ENCODE measurements around the gene GNAS-AS1. TPM values are rescaled to one million over a fixed set of nuclear protein-coding genes. Genes with fewer than 3 reads are reported as not detected.

Gene GNAS-AS1
- total RNA-seq, 4 donors from 2014 or later: 0.19 TPM; not detected in 3

DNA sequence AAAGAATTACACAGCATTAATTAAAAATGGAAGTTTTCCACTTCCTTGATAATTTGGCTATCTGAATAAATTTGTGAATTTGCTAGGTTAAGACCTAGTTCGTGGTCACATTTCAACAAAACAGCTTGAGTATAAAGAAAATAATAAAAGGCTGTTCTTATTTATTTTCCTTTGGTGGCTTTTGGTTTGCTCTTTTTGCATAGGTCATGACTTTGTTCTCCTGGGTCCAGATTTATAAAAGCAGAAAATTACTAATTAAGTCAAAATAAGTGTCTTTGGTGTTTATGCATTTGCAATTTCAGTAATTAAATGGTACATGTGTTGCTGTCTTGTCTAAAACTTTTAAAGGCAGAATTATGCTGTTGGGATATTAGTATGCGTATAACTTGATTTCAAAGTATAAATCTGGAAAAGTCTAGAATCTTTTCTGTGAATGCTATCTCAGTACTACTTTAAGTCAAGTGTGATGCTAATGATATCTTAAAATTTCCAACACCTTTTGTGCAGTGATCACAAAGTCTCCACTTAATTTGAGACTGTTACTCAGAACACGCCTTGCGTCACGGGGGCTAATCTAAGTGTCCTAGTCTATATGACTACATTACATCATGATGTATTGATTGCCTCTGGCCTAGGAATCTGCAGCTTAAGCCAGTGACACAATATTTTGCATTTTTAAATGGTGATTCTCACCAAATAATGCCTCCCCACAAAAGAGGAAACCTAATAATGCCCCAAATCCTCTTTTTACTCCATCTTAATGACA is 42.8 kb upstream of the GNAS-AS1 start:
- ATAC-seq: no peak
- 24 to 36% methylated on average over 5 of the region's 5 CpGs for WGBS, 2 donors (ENCODE audit: low coverage in 1 of 2)
- no peaks in the 10 kb centered on the region for H3K36me3 ChIP-seq

DNA sequence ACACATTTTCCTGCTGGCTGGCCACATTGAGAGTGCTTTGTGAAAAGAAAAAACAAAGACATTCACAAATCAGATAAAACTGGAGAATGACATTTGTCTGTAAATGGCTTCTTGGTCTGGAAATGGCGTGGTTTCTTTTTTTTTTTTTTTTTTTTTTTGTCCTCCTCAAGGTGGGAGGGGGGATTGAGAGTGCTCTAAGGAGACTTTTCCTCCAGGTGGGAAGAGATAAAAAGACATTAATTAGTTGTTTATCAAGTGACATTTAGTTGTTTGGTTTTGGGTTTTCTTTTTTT is 42.2 kb upstream of the GNAS-AS1 start:
- peaks cover 9 to 65% (median 47%) of the 10 kb centered on the region in 3 donors for H3K4me1 ChIP-seq
- ATAC-seq: no peak
- TF ChIP-seq POLR2A (IDR thresholded peaks at IDR 0.05) (no peak), POLR2AphosphoS5 (IDR thresholded peaks at IDR 0.05) (no peak), EP300 (IDR thresholded peaks at IDR 0.05) (no peak)
- TF ChIP-seq, protein P1, sequence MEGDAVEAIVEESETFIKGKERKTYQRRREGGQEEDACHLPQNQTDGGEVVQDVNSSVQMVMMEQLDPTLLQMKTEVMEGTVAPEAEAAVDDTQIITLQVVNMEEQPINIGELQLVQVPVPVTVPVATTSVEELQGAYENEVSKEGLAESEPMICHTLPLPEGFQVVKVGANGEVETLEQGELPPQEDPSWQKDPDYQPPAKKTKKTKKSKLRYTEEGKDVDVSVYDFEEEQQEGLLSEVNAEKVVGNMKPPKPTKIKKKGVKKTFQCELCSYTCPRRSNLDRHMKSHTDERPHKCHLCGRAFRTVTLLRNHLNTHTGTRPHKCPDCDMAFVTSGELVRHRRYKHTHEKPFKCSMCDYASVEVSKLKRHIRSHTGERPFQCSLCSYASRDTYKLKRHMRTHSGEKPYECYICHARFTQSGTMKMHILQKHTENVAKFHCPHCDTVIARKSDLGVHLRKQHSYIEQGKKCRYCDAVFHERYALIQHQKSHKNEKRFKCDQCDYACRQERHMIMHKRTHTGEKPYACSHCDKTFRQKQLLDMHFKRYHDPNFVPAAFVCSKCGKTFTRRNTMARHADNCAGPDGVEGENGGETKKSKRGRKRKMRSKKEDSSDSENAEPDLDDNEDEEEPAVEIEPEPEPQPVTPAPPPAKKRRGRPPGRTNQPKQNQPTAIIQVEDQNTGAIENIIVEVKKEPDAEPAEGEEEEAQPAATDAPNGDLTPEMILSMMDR (IDR thresholded peaks at IDR 0.05): no peak

More for the DNA sequence above, 42.8 kb upstream of the GNAS-AS1 start:
- Histone ChIP-seq H3K27ac (peak overlapping the region in 3 of 4 donors; percentile 28 to 100 (median 98)), H3K27me3 (no peaks in the 10 kb centered on the region), H3K4me3 (peak overlapping the region in 1 of 2 donors; percentile 92), H3K9me3 (no peaks in the 10 kb centered on the region), H3K4me1 (peaks cover 9 to 68% (median 50%) of the 10 kb centered on the region in 3 donors)
- TF ChIP-seq, protein P1 (IDR thresholded peaks at IDR 0.05): no peak
- TF ChIP-seq POLR2A (IDR thresholded peaks at IDR 0.05) (no peak), EP300 (IDR thresholded peaks at IDR 0.05) (no peak), POLR2AphosphoS5 (IDR thresholded peaks at IDR 0.05) (no peak)

DNA sequence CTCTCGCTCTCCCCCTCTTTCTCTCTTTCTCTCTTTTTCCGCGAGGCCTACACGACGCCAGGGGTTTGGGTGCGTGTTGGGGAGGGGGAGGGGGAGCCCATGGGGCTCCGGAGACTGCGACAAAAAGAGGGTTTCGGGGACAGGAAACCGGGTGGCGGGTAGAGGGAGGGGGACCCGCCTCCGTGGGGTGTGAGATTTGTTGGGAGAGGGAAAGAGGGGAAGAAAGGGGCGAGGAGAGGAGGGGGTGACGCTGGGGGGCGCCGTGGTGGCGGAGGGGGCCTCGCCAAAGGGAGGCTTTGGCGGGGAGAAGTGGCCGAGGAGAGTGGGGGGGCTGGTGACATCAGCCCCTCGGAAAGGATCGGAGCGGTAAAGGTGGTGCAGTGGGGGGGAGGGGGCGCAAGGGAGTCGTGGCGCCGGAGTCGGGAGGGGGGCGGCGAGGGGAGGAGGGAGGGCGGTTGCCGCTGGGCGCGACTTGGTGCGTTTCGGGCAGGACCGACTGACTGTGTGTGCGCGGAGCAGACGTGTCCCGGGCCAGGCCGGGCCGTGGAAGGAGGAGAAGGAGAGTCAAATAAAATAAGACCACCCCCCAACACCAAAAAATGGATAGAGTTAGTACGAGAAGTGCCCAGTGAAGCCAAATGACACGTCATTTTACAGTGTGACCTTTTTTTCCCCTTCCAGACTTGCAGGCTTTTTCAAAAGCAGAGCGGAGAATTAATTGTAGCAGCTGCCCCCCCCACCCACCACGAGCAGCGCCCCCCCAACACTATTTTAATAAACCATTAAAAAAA is 41.6 kb upstream of the GNAS-AS1 start:
- H3K27me3 ChIP-seq: no peaks in the 10 kb centered on the region
- TF ChIP-seq, protein P1 (IDR thresholded peaks at IDR 0.05): peak in 1 of 4 experiments; percentile 37
- no peak for TF ChIP-seq POLR2A (IDR thresholded peaks at IDR 0.05)
- no peak for TF ChIP-seq POLR2AphosphoS5 (IDR thresholded peaks at IDR 0.05)
- no peak for TF ChIP-seq EP300 (IDR thresholded peaks at IDR 0.05)
- H3K9me3 ChIP-seq: no peaks in the 10 kb centered on the region
- ATAC-seq: peak; percentile 12
- peak overlapping the region; percentile 98 to 100 (median 98) for H3K27ac ChIP-seq
- H3K4me3 ChIP-seq: peak overlapping the region; percentile 92 to 100
- 0% methylated on average over 10 to 23 of the region's 49 CpGs for WGBS, 2 donors (ENCODE audit: low coverage in 1 of 2)
- H3K36me3 ChIP-seq: no peaks in the 10 kb centered on the region
- peaks cover 6 to 63% (median 42%) of the 10 kb centered on the region in 3 donors for H3K4me1 ChIP-seq

More for the DNA sequence above, 42.2 kb upstream of the GNAS-AS1 start:
- no peaks in the 10 kb centered on the region for H3K36me3 ChIP-seq
- H3K27ac ChIP-seq: peak overlapping the region; percentile 98 to 100 (median 98)
- no peaks in the 10 kb centered on the region for H3K27me3 ChIP-seq
- WGBS, 2 donors (ENCODE audit: low coverage in 1 of 2): 0% methylated on average over 1 of the region's 1 CpG
- peak overlapping the region; percentile 92 to 100 for H3K4me3 ChIP-seq
- H3K9me3 ChIP-seq: no peaks in the 10 kb centered on the region

DNA sequence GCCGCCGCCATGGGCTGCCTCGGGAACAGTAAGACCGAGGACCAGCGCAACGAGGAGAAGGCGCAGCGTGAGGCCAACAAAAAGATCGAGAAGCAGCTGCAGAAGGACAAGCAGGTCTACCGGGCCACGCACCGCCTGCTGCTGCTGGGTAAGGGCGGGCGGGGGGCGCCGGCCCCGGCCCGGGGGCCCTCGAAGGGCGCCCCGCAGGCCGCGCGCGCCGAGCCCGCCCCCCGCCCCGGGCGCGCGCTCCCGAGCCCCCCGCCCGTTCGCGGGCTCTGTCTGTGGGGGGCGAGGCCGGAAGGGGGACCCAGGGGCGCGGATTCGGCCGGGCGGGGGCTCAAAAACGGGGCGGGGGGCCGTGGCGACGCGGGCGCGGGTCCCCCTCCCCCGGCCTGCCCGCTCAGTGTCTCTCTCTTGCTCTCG is 41.0 kb upstream of the GNAS-AS1 start:
- no CpG with 5 or more reads among the region's 55 CpGs for WGBS, 2 donors (ENCODE audit: low coverage in 1 of 2)
- TF ChIP-seq, protein P1 (IDR thresholded peaks at IDR 0.05): no peak
- TF ChIP-seq EP300 (IDR thresholded peaks at IDR 0.05): no peak
- Histone ChIP-seq H3K27me3 (no peaks in the 10 kb centered on the region), H3K4me1 (peaks cover 3 to 57% (median 37%) of the 10 kb centered on the region in 3 donors), H3K27ac (peak overlapping the region; percentile 98 to 100 (median 98)), H3K9me3 (no peaks in the 10 kb centered on the region), H3K36me3 (no peaks in the 10 kb centered on the region), H3K4me3 (peak overlapping the region; percentile 92 to 100)
- ATAC-seq: no peak
